Measurements from ENCODE around the gene SVBP. TPM values are rescaled to one million over a fixed set of nuclear protein-coding genes. Genes with fewer than 3 reads are reported as not detected.

The SVBP gene
- polyA plus RNA-seq, 2 of the 4 experiments (the other 2 are of a cell fraction) = 9.1 to 24.8 TPM

DNA sequence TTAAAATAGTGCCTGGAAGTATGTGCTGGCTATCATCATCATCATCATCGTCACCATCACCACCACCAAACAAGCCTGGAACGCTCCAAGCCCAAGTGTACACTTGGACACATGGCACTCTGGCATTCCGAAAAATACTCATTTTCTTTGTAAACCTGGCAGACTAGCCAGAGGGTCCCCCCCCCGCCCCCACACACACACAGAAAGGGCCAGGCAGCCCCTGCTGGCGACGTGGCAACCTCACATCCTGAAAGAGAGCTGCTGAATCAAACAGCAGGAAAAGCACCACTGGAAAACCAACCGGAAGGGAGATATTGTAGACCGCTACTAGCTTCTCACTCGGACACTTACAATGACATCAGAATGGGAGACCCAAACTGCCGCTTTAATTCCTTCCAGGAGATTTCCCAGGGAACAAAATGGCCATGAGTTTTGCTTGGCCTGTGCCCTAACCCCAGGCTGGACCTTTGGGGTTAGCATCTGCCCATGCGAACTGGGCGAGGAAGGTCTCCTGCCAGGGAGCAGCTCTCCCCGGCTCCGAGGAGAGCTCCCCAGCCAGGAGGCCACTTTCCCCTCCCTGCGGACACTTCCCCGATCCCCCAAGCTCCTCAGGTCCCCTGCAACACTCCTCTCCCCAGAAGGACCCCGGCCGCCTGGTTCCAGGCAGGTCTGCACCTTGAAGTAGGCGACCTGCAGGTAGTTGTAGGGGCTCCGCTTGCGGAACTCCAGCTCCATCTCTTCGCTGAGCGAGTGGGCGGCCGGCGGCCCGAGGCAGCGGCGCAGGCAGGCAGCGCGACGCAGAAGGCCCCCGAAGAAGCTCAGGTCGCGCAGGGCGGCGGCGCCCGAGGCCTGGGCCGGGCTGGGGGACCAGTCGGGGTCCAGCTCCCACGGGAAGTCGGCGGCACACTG lies 51.1 kb downstream of the SVBP start:
- Histone ChIP-seq H3K9me3 (no peaks in the 10 kb centered on the region), H3K4me2 (peak overlapping the region; percentile 82), H3K4me1 (peaks cover 16% of the 10 kb centered on the region; the same call in 2 of the 3 replicates), H3K4me3 (peak overlapping the region; percentile 95), H3K27ac (peak overlapping the region; percentile 81 to 94)
- peak; percentile 48 to 58 for DNase-seq (ENCODE audit: low read depth in 1 of 2, low spot score in 1 of 2)
- CTCF ChIA-PET = interaction anchor here (0.6 to 2.4 kb wide), 15 partner anchors 9 to 1351 kb away, joined by 3 to 15 read pairs (median 3); partner anchors contain the start of gene CCDC30
- TF ChIP-seq CTCF (IDR thresholded peaks at IDR 0.05) (peak; percentile 21; the same call in 2 of the 3 replicates), RAD21 (conservative IDR thresholded peaks at IDR 0.05 in 1 of 2, IDR thresholded peaks at IDR 0.05 in 1 of 2) (0 out of 5 replicates have a peak, but pooled peaks have one; percentile 15 to 22), ZC3H11A (IDR thresholded peaks at IDR 0.05) (no peak), PHF8 (IDR thresholded peaks at IDR 0.05; ENCODE audit: borderline replicate concordance, low read depth) (0 out of 2 replicates have a peak, but pooled peaks have one; percentile 29), NPAS2 (CRISPR knock-in tag; IDR thresholded peaks at IDR 0.05; ENCODE audit: borderline replicate concordance) (no peak)
- ATAC-seq = peak; percentile 63 to 78
- FAIRE-seq = no peak
- WGBS (ENCODE audit: missing lambda C conversion rate) = 2% methylated on average over 13 of the region's 44 CpGs
- POLR2A ChIA-PET = interaction anchor here (0.6 to 2.4 kb wide), 13 partner anchors 9 to 648 kb away, joined by 3 to 15 read pairs (median 5); partner anchors contain the start of genes ERMAP, PPIH, SVBP and YBX1

DNA sequence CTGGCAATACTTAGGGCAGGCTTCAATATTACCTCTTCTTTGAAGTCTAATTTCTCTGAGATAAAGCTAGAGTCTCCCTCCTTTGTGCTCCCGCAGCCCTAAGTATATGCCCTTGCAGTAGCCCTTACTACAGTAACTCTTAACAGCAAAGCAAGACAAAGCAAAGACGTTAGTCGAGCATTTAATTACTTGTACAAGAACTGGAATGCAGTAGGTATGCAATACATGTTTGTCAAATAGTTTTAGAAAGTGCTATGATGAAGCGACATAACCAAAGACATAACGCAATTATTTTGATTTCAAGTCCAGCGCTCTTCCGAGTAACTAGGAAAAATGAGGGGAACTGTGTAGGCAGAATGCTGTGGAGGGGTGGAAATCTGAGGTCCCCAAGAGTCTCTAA lies 51.9 kb downstream of the SVBP start:
- Histone ChIP-seq H3K27ac (peak overlapping the region; percentile 81 to 94; a peak in 5 of 6 replicates), H3K4me2 (peak overlapping the region; percentile 82), H3K9me3 (no peaks in the 10 kb centered on the region), H3K4me1 (peaks cover 16% of the 10 kb centered on the region; the same call in 2 of the 3 replicates), H3K4me3 (peak overlapping the region; percentile 95)
- FAIRE-seq (no peak), ATAC-seq (no peak), DNase-seq (ENCODE audit: low read depth in 1 of 2, low spot score in 1 of 2) (no peak)
- WGBS (ENCODE audit: missing lambda C conversion rate) = 40% methylated on average over 7 of the region's 7 CpGs
- POLR2A ChIA-PET = interaction anchor here (2.0 to 2.4 kb wide), 2 partner anchors 52 to 83 kb away, joined by 11 to 15 read pairs; partner anchors contain the start of genes ERMAP, SVBP and YBX1
- CTCF ChIA-PET = interaction anchor here (0.7 to 2.0 kb wide), 3 partner anchors 8 to 1054 kb away, joined by 3 to 15 read pairs (median 7); no protein-coding TSS in a partner anchor
- no peak for TF ChIP-seq JUN (IDR thresholded peaks at IDR 0.05)
- no peak for TF ChIP-seq MAFK (IDR thresholded peaks at IDR 0.05; ENCODE audit: partially characterized antibody)
- TF ChIP-seq BCL3 (IDR thresholded peaks at IDR 0.05) = no peak
- TF ChIP-seq NFE2L2 (conservative IDR thresholded peaks at IDR 0.05; ENCODE audit: low read length) = no peak
- TF ChIP-seq KDM1A (IDR thresholded peaks at IDR 0.05; ENCODE audit: low read depth) = no peak
- no peak for TF ChIP-seq NR3C1 (IDR thresholded peaks at IDR 0.05)
- TF ChIP-seq EHF (CRISPR knock-in tag; IDR thresholded peaks at IDR 0.05) = no peak
- no peak for TF ChIP-seq TP53 (CRISPR knock-in tag; IDR thresholded peaks at IDR 0.05)
- TF ChIP-seq SMC3 (IDR thresholded peaks at IDR 0.05) = no peak
- TF ChIP-seq HOXB13 (CRISPR knock-in tag; IDR thresholded peaks at IDR 0.05; ENCODE audit: low read depth) = no peak
- TF ChIP-seq FOSL2 (IDR thresholded peaks at IDR 0.05) = no peak
- no peak for TF ChIP-seq FOSL2 (CRISPR knock-in tag; IDR thresholded peaks at IDR 0.05)
- no peak for TF ChIP-seq ZSCAN20 (CRISPR knock-in tag; IDR thresholded peaks at IDR 0.05)
- no peak for TF ChIP-seq MAZ (IDR thresholded peaks at IDR 0.05; ENCODE audit: borderline replicate concordance, low read depth, low read length)
- TF ChIP-seq, protein P1, sequence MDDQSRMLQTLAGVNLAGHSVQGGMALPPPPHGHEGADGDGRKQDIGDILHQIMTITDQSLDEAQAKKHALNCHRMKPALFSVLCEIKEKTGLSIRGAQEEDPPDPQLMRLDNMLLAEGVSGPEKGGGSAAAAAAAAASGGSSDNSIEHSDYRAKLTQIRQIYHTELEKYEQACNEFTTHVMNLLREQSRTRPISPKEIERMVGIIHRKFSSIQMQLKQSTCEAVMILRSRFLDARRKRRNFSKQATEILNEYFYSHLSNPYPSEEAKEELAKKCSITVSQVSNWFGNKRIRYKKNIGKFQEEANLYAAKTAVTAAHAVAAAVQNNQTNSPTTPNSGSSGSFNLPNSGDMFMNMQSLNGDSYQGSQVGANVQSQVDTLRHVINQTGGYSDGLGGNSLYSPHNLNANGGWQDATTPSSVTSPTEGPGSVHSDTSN (IDR thresholded peaks at IDR 0.05) = no peak
- TF ChIP-seq GATA3 (IDR thresholded peaks at IDR 0.05; ENCODE audit: borderline replicate concordance) = no peak
- TF ChIP-seq POLR2AphosphoS2 (conservative IDR thresholded peaks at IDR 0.05; ENCODE audit: low read length) = no peak

Measured in A549 (cell line).